Gastrocnemius medialis (tissue), 4 donors: ENCODE results near the gene CST5.
"Not testable (repeated sequence)": the region's sequence is repeated elsewhere in the genome, so short reads cannot be mapped to it uniquely, and the experiment has no call there.

Experiments
- CTCF ChIP-seq, 5 experiments: fragments of 450-650 bp in 3 of 5; fragments of 200-600 bp in 2 of 5; sonication (generic) in 2 of 5; IDR thresholded peaks in 4 of 5; conservative IDR thresholded peaks in 1 of 5; 1 replicate in 4 of 5; 2 replicates in 1 of 5; pipeline ENCODE4 v1.5.1; 2016 to 2019; ENCODE audit warnings: antibody characterized with exemption in 5 of 5, mild to moderate bottlenecking in 3 of 5, moderate library complexity in 3 of 5
- POLR2A ChIP-seq, 2 donors: fragments of 450-650 bp; IDR thresholded peaks; one replicate each; pipeline ENCODE4 v1.6.1; 2017; ENCODE audit warnings: antibody characterized with exemption in 2 of 2, mild to moderate bottlenecking in 2 of 2, moderate library complexity in 2 of 2

GRCh38 chr20:23890867-23891266, 11.3 kb upstream of the CST5 start:
- not testable (repeated sequence) for TF ChIP-seq POLR2A (IDR thresholded peaks at IDR 0.05); CTCF (IDR thresholded peaks at IDR 0.05 in 4 of 5, conservative IDR thresholded peaks at IDR 0.05 in 1 of 5)
